Neural progenitor cell (in vitro differentiated cells): ENCODE results near the gene LINC00632. TPM values are rescaled to one million over a fixed set of nuclear protein-coding genes. Genes with fewer than 3 reads are reported as not detected.

ENCODE experiments used
- DNase-seq: peaks from one replicate; pipeline ENCODE4 v3.0.0-alpha.2; 2016; ENCODE audit warnings: low spot score
- H2AFZ ChIP-seq: fragments of 200-600 bp; sonication (generic); replicated peaks from 2 replicates; pipeline ENCODE4 v1.6.1; 2016; ENCODE audit warnings: antibody characterized with exemption
- H3F3A ChIP-seq: fragments of 200-600 bp; sonication (generic); 2 replicates; pipeline ENCODE4 v1.6.1; 2016; ENCODE audit warnings: antibody characterized with exemption, low read depth
- H3K27ac ChIP-seq: fragments of 200-600 bp; sonication (generic); 2 replicates; pipeline ENCODE4 v1.5.1; 2016; ENCODE audit warnings: mild to moderate bottlenecking
- H3K27me3 ChIP-seq: fragments of 200-600 bp; sonication (generic); 2 replicates; pipeline ENCODE4 v1.6.1; 2016; ENCODE audit warnings: mild to moderate bottlenecking, moderate library complexity
- H3K36me3 ChIP-seq: fragments of 200-600 bp; sonication (generic); 2 replicates; pipeline ENCODE4 v1.5.1; 2016
- H3K4me1 ChIP-seq: fragments of 200-600 bp; sonication (generic); 2 replicates; pipeline ENCODE4 v1.6.1; 2016; ENCODE audit warnings: mixed run types
- H3K4me2 ChIP-seq: fragments of 200-600 bp; sonication (generic); 2 replicates; pipeline ENCODE4 v1.6.1; 2016
- H3K4me3 ChIP-seq: fragments of 200-600 bp; sonication (generic); 2 replicates; pipeline ENCODE4 v1.5.1; 2016
- H3K79me2 ChIP-seq: fragments of 200-600 bp; sonication (generic); 2 replicates; pipeline ENCODE4 v1.6.1; 2016; ENCODE audit warnings: low read depth
- H3K9ac ChIP-seq: fragments of 200-600 bp; sonication (generic); 2 replicates; pipeline ENCODE4 v1.6.1; 2016
- H3K9me3 ChIP-seq: fragments of 200-600 bp; sonication (generic); 2 replicates; pipeline ENCODE4 v1.5.1; 2016; ENCODE audit warnings: low read depth
- H4K20me1 ChIP-seq: fragments of 200-600 bp; sonication (generic); 2 replicates; pipeline ENCODE4 v1.6.1; 2016; ENCODE audit warnings: low read depth
- H3K27ac Mint-ChIP-seq: 3 replicates; pipeline ENCODE4 v1.8.0; 2021; ENCODE audit warnings: mixed read lengths
- H3K27me3 Mint-ChIP-seq: 2 replicates; pipeline ENCODE4 v1.8.0; 2022; ENCODE audit warnings: low read depth, mild to moderate bottlenecking, inconsistent platforms, moderate library complexity, mixed read lengths; ENCODE audit not compliant: insufficient read depth
- H3K36me3 Mint-ChIP-seq: 3 replicates; pipeline ENCODE4 v1.8.0; 2021; ENCODE audit warnings: mixed read lengths
- H3K4me1 Mint-ChIP-seq: 3 replicates; pipeline ENCODE4 v1.8.0; 2021; ENCODE audit warnings: mixed read lengths
- H3K4me3 Mint-ChIP-seq: 3 replicates; pipeline ENCODE4 v1.8.0; 2021; ENCODE audit warnings: mild to moderate bottlenecking, moderate library complexity, mixed read lengths
- H3K9me3 Mint-ChIP-seq: 3 replicates; pipeline ENCODE4 v1.8.0; 2020; ENCODE audit warnings: mixed read lengths
- CTCF ChIP-seq: fragments of 200-600 bp; sonication (generic); IDR thresholded peaks from 2 replicates; pipeline ENCODE4 v1.5.1; 2017; ENCODE audit warnings: antibody characterized with exemption, mild to moderate bottlenecking
- EZH2 ChIP-seq: fragments of 200-600 bp; sonication (generic); IDR thresholded peaks from 2 replicates; pipeline ENCODE4 v1.6.1; 2017; ENCODE audit warnings: antibody characterized with exemption, mild to moderate bottlenecking, moderate library complexity
- EZH2phosphoT487 ChIP-seq: fragments of 200-600 bp; sonication (generic); IDR thresholded peaks from 2 replicates; pipeline ENCODE4 v1.6.1; 2017; ENCODE audit warnings: antibody characterized with exemption
- total RNA-seq: library from RNA; depleted of rRNA; stranded (reverse); fragments of >200 nt; gene quantifications from 2 replicates; pipeline ENCODE4 v1.2.3, GENCODE V29; 2015; ENCODE audit warnings: low replicate concordance

Gene LINC00632
- total RNA-seq, 1 donor from 2014 or later: 12.0 TPM

- H3K27ac Mint-ChIP-seq: no peak overlapping the region
- H3K9me3 Mint-ChIP-seq: no peaks in the 10 kb centered on the region
- Histone ChIP-seq H3K9ac (no peak overlapping the region), H2AFZ (no peak overlapping the region), H3K79me2 (no peaks in the 10 kb centered on the region), H3K36me3 (no peaks in the 10 kb centered on the region), H3K27ac (no peak overlapping the region), H3K4me3 (peak overlapping the region; percentile 27), H3K9me3 (no peaks in the 10 kb centered on the region), H3F3A (no peaks in the 10 kb centered on the region), H4K20me1 (no peaks in the 10 kb centered on the region), H3K27me3 (no peaks in the 10 kb centered on the region), H3K4me2 (peak overlapping the region; percentile 64), H3K4me1 (no peaks in the 10 kb centered on the region)
- peaks cover 22% of the 10 kb centered on the region for H3K4me1 Mint-ChIP-seq
- TF ChIP-seq EZH2 (no peak), CTCF (no peak), EZH2phosphoT487 (no peak)
- no peaks in the 10 kb centered on the region for H3K27me3 Mint-ChIP-seq
- H3K4me3 Mint-ChIP-seq: peak overlapping the region; percentile 83
- DNase-seq: peak; percentile 76
- H3K36me3 Mint-ChIP-seq: peaks cover 2% of the 10 kb centered on the region
These were observed 3.0 kb downstream of the LINC00632 start for GRCh38 chrX:140712413-140713173.

- Histone ChIP-seq H3K79me2 (no peaks in the 10 kb centered on the region), H3K27me3 (no peaks in the 10 kb centered on the region), H3K27ac (no peak overlapping the region), H3K4me3 (peak overlapping the region; percentile 27), H3K36me3 (no peaks in the 10 kb centered on the region), H4K20me1 (no peaks in the 10 kb centered on the region), H2AFZ (no peak overlapping the region), H3K4me1 (no peaks in the 10 kb centered on the region), H3K4me2 (peak overlapping the region; percentile 64), H3K9me3 (no peaks in the 10 kb centered on the region), H3K9ac (no peak overlapping the region), H3F3A (no peaks in the 10 kb centered on the region)
- Mint-ChIP-seq H3K27me3 (no peaks in the 10 kb centered on the region), H3K36me3 (peaks cover 3% of the 10 kb centered on the region), H3K4me1 (peaks cover 22% of the 10 kb centered on the region), H3K9me3 (no peaks in the 10 kb centered on the region), H3K4me3 (peak overlapping the region; percentile 83), H3K27ac (no peak overlapping the region)
- DNase-seq: no peak
- TF ChIP-seq EZH2 (no peak), EZH2phosphoT487 (no peak), CTCF (no peak)
These were observed 3.6 kb downstream of the LINC00632 start for GRCh38 chrX:140713174-140713539.

- Mint-ChIP-seq H3K27me3 (no peaks in the 10 kb centered on the region), H3K27ac (no peak overlapping the region), H3K36me3 (peaks cover 12% of the 10 kb centered on the region), H3K4me3 (no peak overlapping the region), H3K4me1 (peaks cover 12% of the 10 kb centered on the region), H3K9me3 (no peaks in the 10 kb centered on the region)
- Histone ChIP-seq H3K79me2 (no peaks in the 10 kb centered on the region), H3F3A (no peaks in the 10 kb centered on the region), H3K27ac (no peak overlapping the region), H3K4me2 (no peak overlapping the region), H3K9ac (no peak overlapping the region), H3K4me1 (no peaks in the 10 kb centered on the region), H2AFZ (no peak overlapping the region), H3K9me3 (no peaks in the 10 kb centered on the region), H3K36me3 (no peaks in the 10 kb centered on the region), H3K4me3 (no peak overlapping the region), H4K20me1 (no peaks in the 10 kb centered on the region), H3K27me3 (no peaks in the 10 kb centered on the region)
- no peak for DNase-seq
- no peak for TF ChIP-seq EZH2
- no peak for TF ChIP-seq CTCF
- TF ChIP-seq EZH2phosphoT487: no peak
These were observed 6.2 kb downstream of the LINC00632 start for GRCh38 chrX:140715787-140716186.
